Cerebellar nuclear complex (tissue), 1 donor: ENCODE measurements around the gene NDUFAF8.

Experiments used
- DNase-seq, 2 experiments: peaks; one replicate each; lab custom pipeline; 2025; lab: John Stamatoyannopoulos, UW

The NDUFAF8 gene

DNA sequence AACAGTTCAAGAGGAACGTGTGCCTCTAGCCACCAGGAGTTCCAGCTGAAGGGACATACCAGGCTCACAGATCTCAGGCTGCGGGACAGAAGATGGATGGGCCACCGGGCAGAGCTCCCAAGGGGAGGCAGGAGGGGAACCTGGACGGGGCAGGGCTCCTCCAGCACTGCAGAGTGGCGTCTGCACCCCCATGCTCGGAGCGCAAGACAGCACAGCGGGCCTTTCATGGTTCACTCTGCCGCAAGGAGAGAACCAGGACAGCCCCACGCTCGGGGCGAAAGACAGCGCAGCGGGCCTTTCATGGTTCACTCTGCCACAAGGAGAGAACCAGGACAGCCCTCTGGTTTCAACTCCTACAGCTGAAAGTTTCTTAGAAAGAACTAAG, 35.3 kb downstream of the NDUFAF8 start:
- no peak for DNase-seq

DNA sequence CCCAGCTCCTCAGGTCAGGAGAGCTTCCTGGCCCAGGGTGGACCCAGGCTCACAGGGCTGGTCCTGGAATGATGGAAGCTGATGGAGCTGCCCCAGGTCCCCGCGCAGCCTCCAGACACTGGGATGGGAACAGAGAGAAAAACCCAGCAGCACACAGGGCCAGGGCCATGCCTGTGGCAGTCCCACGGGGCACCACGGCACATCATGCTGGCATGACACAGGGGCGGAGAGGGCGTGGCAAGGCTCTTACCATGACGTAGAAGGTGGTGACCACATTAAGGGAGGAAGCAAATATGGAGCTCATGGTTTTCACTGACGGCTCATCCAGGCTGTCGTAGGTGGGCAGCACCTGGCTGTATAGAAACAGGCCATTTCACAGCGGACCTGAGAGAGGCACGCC, 37.7 kb downstream of the NDUFAF8 start:
- no peak for DNase-seq

DNA sequence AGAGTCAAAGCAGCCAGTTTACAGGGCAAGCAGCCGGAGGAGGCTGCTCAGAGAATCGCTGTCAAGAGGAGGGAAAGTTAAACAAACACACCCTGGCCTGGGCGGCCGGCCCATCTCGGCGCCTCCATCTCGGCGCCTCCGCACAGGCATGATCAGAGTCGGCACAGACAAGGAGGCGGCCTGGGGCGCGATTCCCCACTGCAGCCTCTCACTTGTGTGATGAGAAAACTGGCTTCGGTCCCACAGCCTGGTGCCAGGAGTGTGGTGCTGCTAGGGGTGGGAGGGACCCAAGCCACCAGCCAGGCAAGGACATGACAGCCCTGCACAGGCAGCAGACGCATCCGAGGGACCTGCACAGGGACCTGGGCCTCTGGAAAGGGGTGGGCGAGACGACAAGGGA, 38.3 kb downstream of the NDUFAF8 start:
- no peak for DNase-seq

DNA sequence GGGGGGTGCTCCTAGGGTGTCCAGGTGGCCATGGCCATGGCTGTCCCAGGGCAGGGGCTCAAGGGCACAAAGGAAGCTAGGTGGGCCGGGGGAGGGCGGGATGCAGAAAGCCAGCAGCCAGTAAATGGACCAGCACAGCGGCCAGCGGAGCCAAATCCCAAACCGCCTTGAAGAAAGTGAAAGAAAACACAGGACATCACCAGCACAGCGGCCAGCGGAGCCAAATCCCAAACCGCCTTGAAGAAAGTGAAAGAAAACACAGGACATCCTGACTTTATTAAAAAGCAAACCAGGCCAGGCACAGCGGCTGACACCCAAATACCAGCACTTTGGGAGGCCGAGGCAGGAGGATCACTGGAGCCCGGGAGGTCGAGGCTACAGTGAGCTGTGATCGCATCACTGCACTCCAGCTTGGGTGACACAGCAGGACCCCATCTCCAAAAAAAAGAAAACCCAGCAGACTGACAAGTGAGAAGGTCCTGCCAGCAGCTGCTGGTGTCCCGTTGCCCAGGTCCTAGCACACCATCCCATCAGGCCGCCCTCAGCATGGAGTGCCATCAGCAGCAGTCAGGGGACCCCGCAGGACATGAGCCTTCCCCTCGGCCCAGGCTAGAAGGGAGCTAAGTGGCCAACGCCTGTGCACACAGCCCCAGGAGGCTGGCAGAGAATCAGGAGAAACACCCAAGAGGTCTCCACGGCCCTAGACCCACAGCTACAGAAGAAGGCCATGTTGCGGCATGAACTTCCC, 39.0 kb downstream of the NDUFAF8 start:
- DNase-seq: no peak

DNA sequence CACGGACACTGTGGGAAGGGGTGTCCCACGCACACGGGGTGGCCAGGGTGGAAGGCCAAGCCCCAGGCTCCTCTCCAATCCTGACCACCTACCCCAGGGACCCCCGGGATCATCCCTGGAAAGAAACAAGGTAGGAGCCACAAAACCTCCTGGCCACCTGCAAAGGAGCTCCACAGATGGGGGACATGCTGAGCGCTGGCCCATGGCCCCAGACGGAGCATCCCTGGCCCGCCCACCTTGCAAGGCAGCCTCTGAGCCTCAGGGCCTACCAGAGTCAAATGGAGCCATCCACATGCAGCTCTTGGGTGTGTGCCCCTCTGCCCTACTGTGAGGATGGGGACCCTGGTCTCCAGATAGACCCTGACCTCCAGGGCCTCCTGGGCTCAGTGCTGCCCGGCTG, 39.7 kb downstream of the NDUFAF8 start:
- no peak for DNase-seq

DNA sequence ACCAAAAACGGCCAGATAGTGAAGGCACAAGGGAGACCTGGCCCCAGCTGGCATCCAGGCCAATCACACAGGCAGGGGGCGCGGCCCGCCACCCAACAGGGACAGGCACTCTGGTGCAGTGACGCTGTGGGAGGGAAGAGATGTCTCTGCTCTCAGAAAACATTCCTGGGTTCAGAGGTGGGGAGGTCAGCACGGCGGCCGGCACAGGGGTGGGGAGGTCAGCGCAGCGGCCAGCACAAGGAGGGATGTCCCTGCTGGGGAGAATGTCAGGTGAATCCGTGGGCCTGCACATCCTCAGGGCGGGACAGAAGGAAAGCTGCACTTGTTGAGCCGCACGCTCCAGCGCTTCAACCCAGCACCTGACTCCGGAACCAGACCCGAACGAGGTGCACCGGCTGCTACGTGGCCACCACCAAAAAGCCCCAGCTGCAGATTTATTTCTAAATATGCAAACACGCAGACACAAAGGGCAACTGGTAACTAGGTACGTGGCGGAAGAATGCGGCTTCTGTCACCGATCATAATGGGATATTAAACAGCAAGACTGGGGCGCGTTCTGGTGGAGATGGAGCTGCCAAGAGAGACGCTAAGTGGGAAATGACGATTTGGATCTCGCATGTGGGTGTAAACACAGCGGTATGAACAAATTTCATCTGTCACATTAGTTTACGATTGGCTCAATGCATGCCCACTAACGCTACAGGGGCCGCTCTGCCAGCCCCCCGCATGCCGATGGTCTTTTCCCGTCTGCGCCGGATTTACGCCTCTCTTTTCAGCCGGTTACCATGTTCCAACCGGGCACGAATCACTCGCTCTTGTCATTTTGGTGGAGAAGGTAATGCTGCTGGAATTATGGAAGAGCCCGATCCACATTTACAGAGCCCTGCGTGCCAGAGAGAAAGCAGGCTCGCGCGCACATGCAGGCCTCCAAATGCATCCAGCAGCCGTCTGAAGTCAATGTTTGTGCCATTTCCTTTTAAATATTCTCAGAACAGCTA, 40.5 kb downstream of the NDUFAF8 start:
- DNase-seq: no peak

DNA sequence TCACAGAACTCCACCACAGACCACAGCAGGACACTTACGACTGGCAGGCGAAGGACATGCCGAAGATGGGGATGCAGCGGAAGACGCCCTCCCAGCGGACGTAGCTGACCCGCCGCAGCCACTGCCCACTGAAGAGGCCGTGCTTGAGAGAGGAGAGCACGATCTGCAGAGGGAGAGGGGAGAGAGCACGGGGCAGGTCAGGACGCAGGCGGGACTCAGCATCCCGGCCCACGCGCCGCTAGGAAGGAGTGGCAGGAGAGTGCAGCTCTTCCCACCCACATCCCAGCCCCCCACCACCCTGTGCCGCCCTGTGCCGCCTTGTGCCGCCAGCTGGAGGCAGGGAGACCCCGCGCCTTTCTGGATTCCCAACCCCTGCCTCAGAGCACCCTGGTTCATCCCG, 41.5 kb downstream of the NDUFAF8 start:
- DNase-seq: no peak

DNA sequence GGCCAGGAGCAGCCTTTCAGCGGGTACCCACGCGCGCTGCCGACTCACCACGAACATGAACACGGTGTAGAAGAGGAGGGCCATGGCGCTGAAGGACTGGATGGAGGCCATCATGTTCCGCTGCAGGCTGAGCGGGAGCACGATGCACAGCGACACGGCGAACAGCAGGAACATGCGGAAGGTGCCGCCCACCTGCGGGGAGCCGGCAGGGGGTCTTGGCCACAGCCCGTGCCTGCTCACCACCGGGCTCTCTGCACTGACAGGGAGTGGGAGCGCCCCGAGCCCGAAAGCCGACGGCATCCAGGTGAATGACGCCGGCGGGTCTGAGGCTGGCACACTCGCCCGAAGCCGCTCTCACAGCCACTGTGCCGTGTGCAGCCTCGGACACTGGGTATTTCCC, 43.0 kb downstream of the NDUFAF8 start:
- no peak for DNase-seq

DNA sequence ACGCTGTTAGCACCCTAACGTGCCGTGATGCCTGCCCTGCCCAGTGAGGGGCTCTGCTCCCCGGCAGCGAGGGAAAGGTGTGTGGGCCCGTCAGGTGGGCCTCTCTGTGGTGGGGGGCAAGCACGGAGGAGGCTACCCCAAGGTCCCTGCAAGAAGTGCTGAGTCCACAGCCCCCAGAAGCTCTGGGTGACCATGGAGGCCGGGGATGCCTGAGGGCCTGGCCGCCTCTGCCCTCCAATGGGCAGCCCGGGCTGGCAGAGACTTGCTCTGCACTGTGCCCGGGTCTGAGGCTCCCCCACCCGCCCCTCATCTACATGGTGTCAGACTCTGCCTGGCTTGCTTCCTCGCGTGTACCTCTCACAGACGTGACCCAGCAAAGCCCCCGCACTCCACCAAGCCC, 43.8 kb downstream of the NDUFAF8 start:
- DNase-seq: no peak

DNA sequence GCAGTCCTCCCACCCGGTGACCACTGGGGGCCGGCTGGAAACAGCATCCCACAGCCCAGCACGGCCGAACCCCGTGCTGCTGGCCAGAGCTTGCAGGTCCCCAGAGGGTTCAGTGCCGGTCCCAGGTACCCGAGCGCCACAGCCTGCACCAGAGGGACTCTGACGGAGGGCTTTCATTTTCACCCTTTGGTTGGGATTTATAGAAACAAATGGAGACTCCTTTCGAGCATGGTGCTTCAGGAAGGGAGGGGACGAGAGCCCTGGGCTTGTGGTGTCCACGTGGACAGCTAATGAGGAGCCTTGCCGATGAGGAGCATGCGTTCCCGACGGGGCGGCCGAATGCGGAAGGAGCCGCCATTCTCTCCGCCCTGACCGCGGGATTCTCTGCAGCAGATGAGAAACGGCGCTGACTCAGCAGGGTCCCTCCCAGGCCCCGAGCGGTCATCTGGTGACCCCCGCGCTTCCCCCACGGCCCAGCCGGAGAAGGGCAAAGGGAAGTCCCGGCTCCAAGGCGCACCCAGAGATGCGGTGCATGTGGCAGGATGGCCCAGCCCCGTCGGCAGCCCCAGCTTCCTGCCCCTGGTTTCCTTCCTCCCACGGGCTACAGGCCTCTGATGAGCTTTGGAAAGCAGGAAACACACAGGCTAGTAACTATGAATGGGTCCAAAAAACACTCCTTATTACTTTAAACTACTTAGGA, 46.2 kb downstream of the NDUFAF8 start:
- DNase-seq: no peak

DNA sequence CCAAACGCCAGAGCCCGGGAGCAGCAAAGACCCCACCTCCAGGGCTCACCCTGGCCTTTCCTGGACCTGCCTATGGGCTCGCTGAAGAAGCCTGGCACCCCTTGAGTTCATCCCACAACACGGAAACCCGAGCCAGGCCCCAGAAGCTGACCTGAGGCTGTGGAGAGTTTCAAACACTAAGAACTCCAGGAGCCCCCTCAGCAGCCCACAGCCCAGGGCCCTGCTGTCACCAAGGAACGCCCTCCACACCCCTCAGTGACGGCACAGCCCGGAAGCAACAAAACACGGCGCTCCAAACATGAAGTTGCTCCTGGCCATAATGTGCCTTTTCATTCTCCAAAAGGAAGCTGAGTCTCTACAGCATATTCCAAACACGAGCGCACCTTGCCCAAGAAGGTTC, 46.8 kb downstream of the NDUFAF8 start:
- DNase-seq: no peak

DNA sequence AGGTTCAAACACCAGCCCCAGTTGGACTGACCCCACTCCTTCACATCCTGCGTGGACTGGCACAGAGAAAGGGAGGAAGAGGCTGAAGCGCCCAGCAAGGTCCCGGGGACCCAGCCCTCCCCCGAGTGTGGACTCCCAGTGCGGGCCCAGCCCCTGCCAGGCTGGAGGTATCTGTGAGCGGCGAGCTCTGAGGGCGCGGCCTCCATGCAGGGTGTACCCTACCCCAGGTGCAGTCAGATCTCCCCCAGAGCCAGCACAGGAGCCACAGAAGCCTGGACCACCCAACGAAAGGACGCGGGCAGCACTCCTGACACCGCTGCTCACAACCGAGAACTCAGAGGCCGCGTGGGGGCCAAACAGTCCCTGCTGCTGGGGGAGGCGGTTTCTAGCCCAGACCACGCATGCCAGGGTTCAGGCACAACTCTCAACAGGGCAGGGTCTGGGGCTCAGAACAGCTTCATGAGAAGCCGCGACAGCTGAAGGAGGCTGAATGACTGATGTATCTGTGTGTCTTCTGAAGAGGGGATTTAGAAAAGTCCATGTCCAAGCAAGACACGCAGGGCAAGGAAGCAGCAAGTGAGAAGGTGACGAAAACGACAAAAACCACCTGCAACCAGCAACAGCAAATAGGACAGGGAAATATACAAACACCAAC, 47.5 kb downstream of the NDUFAF8 start:
- no peak for DNase-seq

DNA sequence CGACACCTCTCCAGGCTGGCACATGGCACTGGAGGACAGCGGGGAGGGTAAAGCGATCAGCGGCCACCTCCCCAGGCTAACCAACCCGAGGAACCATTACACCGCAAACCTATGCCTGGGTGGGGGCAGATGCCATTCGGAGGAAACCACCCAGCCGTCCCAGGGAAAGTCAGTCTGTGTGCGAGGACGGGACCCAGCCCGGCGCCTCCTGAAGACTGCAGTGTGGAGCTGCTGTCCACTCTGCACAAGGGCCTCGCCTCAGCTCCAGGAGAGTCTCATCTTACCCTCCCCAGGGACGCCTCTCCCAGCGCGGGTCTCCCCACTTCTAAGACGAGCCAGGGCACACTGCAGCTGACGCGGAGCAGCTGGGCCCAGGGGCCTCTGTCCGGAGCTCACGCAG, 48.0 kb downstream of the NDUFAF8 start:
- DNase-seq: no peak

DNA sequence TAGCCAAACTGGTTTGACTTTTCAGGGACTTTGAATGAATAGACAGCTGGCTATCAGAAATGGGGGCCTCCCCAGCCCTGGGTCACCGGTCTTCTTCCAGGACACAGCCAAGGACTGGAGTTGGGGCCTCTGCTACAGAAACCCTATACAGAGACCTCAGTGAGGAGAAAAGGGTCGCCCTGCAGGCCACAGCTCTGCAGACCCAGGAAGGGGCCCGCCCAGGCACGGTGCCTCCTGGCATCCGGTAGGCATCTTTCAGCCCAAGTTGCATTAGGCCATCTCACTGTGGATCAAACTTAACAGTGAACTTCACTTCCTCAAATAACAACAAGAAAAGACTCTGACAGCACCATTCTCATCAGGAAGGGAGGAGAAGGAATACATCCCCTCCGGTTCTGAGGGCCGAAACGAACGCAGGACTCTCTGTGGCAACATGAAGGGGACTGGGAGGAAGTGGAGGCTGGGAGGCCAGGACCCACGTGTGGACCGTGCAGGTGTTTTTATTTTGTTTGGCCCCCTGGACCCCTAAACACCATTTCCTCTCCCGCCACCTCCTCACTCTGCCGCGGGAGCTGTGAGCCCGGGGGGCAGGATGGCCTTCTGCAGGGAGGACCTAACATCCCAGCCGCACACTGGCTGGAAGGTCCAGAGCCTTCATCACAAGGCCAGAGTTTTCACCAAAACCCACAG, 48.8 kb downstream of the NDUFAF8 start:
- DNase-seq: no peak

DNA sequence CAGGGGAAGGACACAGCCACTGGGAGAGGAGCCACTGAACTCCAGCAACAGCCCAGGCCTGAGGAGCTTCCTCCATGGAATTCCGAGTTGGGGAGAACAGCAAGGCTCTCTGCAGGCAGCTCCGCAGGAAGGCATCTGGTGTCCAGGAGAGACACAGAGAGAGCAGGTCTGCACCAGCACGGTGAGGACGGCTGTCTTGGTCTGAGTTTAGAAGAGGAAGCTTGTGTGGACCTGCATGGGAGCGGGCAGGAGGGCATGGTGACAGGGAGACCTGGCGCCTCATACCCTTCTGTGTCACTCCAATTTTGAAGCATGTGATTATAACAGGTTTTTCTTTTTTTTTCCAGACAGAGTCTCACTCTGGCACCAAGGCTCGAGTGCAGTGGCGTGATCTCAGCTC, 49.6 kb downstream of the NDUFAF8 start:
- no peak for DNase-seq

DNA sequence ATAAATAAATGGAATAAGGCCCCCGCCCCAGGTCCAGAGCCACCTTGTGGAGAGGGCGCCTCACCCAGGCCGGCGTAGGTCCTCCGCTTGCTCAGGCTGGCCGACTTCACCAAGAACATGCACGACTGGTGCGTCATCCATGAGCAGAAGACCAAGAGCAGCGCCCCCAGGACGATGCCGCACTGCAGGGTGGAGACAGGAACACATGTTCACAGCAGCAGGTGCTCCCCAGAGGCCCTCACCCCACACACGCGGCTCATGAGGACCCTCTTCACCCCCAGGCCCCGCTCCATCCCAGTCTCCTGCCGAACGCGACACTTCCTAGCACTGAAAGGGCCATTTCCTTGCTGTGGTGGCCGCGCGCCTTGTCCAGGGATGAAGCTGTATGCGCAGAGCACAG, 50.5 kb downstream of the NDUFAF8 start:
- no peak for DNase-seq

DNA sequence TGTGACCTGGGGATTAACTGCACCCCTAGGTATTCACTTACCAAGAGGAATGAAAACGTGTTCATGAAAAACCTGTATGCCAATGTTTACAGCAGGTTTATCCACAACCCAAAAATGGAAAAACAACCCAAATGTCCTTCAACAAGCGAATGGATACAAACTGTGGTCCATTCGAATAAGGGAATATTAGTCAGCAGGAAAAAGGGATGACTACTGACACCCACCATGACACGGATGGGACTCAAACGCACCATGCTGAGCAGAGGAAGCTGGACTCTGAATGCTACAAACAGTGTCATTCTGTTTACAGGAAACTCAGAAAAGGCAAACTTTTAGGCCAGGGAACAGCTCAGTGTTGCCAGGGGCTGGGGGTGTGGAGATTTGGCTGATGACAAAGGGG, 51.1 kb downstream of the NDUFAF8 start:
- no peak for DNase-seq
